Colonic mucosa (tissue), 4 donors: ENCODE measurements around the gene DBI. TPM values are rescaled to one million over a fixed set of nuclear protein-coding genes. Genes with fewer than 3 reads are reported as not detected.

ENCODE experiments used
- DNase-seq: peaks from one replicate; pipeline ENCODE4 v3.0.0-alpha.2; 2020
- H3K27ac ChIP-seq: fragments of 200-600 bp; one replicate; pipeline ENCODE4 v1.8.0; 2021
- H3K27me3 ChIP-seq: fragments of 200-600 bp; one replicate; pipeline ENCODE4 v1.8.0; 2021
- H3K36me3 ChIP-seq: fragments of 200-600 bp; one replicate; pipeline ENCODE4 v1.8.0; 2021
- H3K4me1 ChIP-seq: fragments of 200-600 bp; one replicate; pipeline ENCODE4 v1.8.0; 2021; ENCODE audit warnings: mild to moderate bottlenecking
- H3K4me3 ChIP-seq: fragments of 200-600 bp; one replicate; pipeline ENCODE4 v1.8.0; 2021
- H3K9ac ChIP-seq, 2 donors: one replicate each; pipeline ENCODE4 v1.7.0; 2013; ENCODE audit warnings: control low read depth in 2 of 2, low read depth in 2 of 2, low read length in 2 of 2
- H3K9me3 ChIP-seq: fragments of 200-600 bp; one replicate; pipeline ENCODE4 v1.8.0; 2021
- CTCF ChIP-seq: fragments of 200-600 bp; IDR thresholded peaks from one replicate; pipeline ENCODE4 v1.8.0; 2022; ENCODE audit warnings: antibody characterized with exemption, mild to moderate bottlenecking
- intact Hi-C: fragments of 100-400 bp; cut with DNase I; formaldehyde crosslinking; loops from one replicate; pipeline ENCODE4 v1.14.1; 2022
- total RNA-seq, 2 donors: library from RNA; stranded (reverse); fragmentation: NEBNext Ultra II Directional in 1 of 2; extraction: Animal tissue kit (Norgen Biotek cat#: 25700) in 1 of 2; gene quantifications; one replicate each; pipeline ENCODE4 v1.2.1, GENCODE V29; 2021
- donor health status: healthy.
- donor health status: DM: no; HTN: no; CAD: no.
- donor health status: DM: no; HTN: no; CAD: no.

DBI gene
- total RNA-seq, 2 donors from 2014 or later, result 275 to 291 TPM

GRCh38 chr2:119409506-119409905 is 42.7 kb downstream of the DBI start:
- Histone ChIP-seq H3K4me3 (no peak overlapping the region), H3K27ac (no peak overlapping the region), H3K36me3 (no peaks in the 10 kb centered on the region), H3K27me3 (no peaks in the 10 kb centered on the region), H3K9ac (no peak overlapping the region), H3K4me1 (peaks cover 4% of the 10 kb centered on the region), H3K9me3 (no peaks in the 10 kb centered on the region)
- no peak for DNase-seq
- intact Hi-C loops, result loop anchor here (5.0 kb wide), 1 partner anchor 248 kb away; no protein-coding TSS in a partner anchor
- TF ChIP-seq CTCF, result no peak

GRCh38 chr2:119414894-119415293 is 48.1 kb downstream of the DBI start:
- TF ChIP-seq CTCF, result no peak

GRCh38 chr2:119415630-119416029 is 48.9 kb downstream of the DBI start:
- H3K4me1 ChIP-seq, result no peaks in the 10 kb centered on the region
- H3K27me3 ChIP-seq, result no peaks in the 10 kb centered on the region
- H3K36me3 ChIP-seq, result no peaks in the 10 kb centered on the region
- intact Hi-C loops, result no loop called here
- H3K9me3 ChIP-seq, result no peaks in the 10 kb centered on the region
- no peak overlapping the region for H3K27ac ChIP-seq
- H3K4me3 ChIP-seq, result no peak overlapping the region
- H3K9ac ChIP-seq, result no peak overlapping the region
- TF ChIP-seq CTCF, result no peak
- DNase-seq, result no peak

More at GRCh38 chr2:119414894-119415293, 48.1 kb downstream of the DBI start:
- Histone ChIP-seq H3K9ac (no peak overlapping the region), H3K36me3 (no peaks in the 10 kb centered on the region), H3K4me3 (no peak overlapping the region), H3K27me3 (no peaks in the 10 kb centered on the region), H3K4me1 (no peaks in the 10 kb centered on the region), H3K9me3 (no peaks in the 10 kb centered on the region), H3K27ac (no peak overlapping the region)
- intact Hi-C loops, result no loop called here
- no peak for DNase-seq

GRCh38 chr2:119416299-119416923 is 49.6 kb downstream of the DBI start:
- Histone ChIP-seq H3K4me1 (no peaks in the 10 kb centered on the region), H3K9me3 (no peaks in the 10 kb centered on the region), H3K27me3 (no peaks in the 10 kb centered on the region), H3K27ac (no peak overlapping the region), H3K4me3 (no peak overlapping the region), H3K9ac (no peak overlapping the region), H3K36me3 (no peaks in the 10 kb centered on the region)
- intact Hi-C loops, result no loop called here
- TF ChIP-seq CTCF, result no peak
- DNase-seq, result no peak

- Histone ChIP-seq H3K4me3 (no peak overlapping the region), H3K9ac (no peak overlapping the region), H3K9me3 (no peaks in the 10 kb centered on the region), H3K36me3 (no peaks in the 10 kb centered on the region), H3K4me1 (no peaks in the 10 kb centered on the region), H3K27me3 (no peaks in the 10 kb centered on the region), H3K27ac (no peak overlapping the region)
- no peak for DNase-seq
- TF ChIP-seq CTCF, result no peak
- intact Hi-C loops, result no loop called here
These were observed 51.1 kb downstream of the DBI start for GRCh38 chr2:119417908-119418307.
